IMR-90 (cell line): ENCODE results near the gene SLC15A3. TPM values are rescaled to one million over a fixed set of nuclear protein-coding genes. Genes with fewer than 3 reads are reported as not detected.

Experiments
- ATAC-seq: fragments of 200-7000 bp; cut with Tn5 transposase; 2 replicates; pipeline ENCODE4 v1.9.1; 2020; ENCODE audit warnings: low read depth, mild to moderate bottlenecking, moderate library complexity
- BruUV-seq: library from RNA; stranded (reverse); fragments of 400-500 nt; replicated peaks from 2 replicates; lab custom pipeline; 2021; lab: Mats Ljungman, UMichigan
- CTCF ChIA-PET: fragments of 300-600 bp; formaldehyde crosslinking; extraction: SDS; loops from one replicate; lab custom pipeline; 2021; ENCODE audit warnings: antibody characterized with exemption; lab: Yijun Ruan, JAX
- POLR2A ChIA-PET: fragments of 300-600 bp; sonication (Branson Sonifier 250); formaldehyde crosslinking; loops from one replicate; lab custom pipeline; 2022; ENCODE audit warnings: antibody characterized with exemption; ENCODE audit not compliant: unreplicated experiment; lab: Charles Lee
- DNase-seq: peaks from one replicate; pipeline ENCODE4 v3.0.0; 2013
- H2AFZ ChIP-seq: replicated peaks from 2 replicates; pipeline ENCODE3; 2013; ENCODE audit warnings: low read length, mild to moderate bottlenecking; ENCODE audit not compliant: poor library complexity
- H2AK5ac ChIP-seq: 2 replicates; pipeline ENCODE4 v1.6.1; 2013; ENCODE audit warnings: low read depth, low read length, inconsistent platforms
- H2AK9ac ChIP-seq: replicated peaks from 2 replicates; pipeline ENCODE3; 2013; ENCODE audit warnings: mild to moderate bottlenecking, low read depth, low read length, moderate library complexity; ENCODE audit not compliant: poor library complexity
- H2BK120ac ChIP-seq: 2 replicates; pipeline ENCODE4 v1.6.1; 2013; ENCODE audit warnings: low read depth, low read length, inconsistent platforms
- H2BK15ac ChIP-seq: 3 replicates; pipeline ENCODE4 v1.6.1; 2013; ENCODE audit warnings: low read depth, low read length, inconsistent platforms
- H2BK20ac ChIP-seq: 2 replicates; pipeline ENCODE4 v1.6.1; 2013; ENCODE audit warnings: low read depth, mild to moderate bottlenecking, inconsistent platforms, low read length, moderate library complexity
- H2BK5ac ChIP-seq: 2 replicates; pipeline ENCODE4 v1.6.1; 2013; ENCODE audit warnings: mild to moderate bottlenecking, low read depth, low read length, inconsistent platforms; ENCODE audit not compliant: poor library complexity, severe bottlenecking
- H3K14ac ChIP-seq: replicated peaks from 2 replicates; pipeline ENCODE4 v1.6.1; 2013; ENCODE audit warnings: low read depth, low read length, inconsistent platforms
- H3K18ac ChIP-seq: 2 replicates; pipeline ENCODE4 v1.6.1; 2013; ENCODE audit warnings: low read depth, low read length, control low read depth
- H3K23ac ChIP-seq: 2 replicates; pipeline ENCODE4 v1.6.1; 2013; ENCODE audit warnings: low read depth, low read length, inconsistent platforms
- H3K27ac ChIP-seq: 2 replicates; pipeline ENCODE4 v1.5.1; 2013; ENCODE audit warnings: mild to moderate bottlenecking, control low read depth, low read length; ENCODE audit not compliant: insufficient read depth
- H3K27me3 ChIP-seq: 2 replicates; pipeline ENCODE4 v1.6.1; 2013; ENCODE audit warnings: low read length; ENCODE audit not compliant: control insufficient read depth, insufficient read depth
- H3K36me3 ChIP-seq: 2 replicates; pipeline ENCODE4 v1.6.1; 2013; ENCODE audit warnings: low read length, mixed read lengths; ENCODE audit not compliant: control insufficient read depth, insufficient read depth
- H3K4ac ChIP-seq: 2 replicates; pipeline ENCODE4 v1.6.1; 2013; ENCODE audit warnings: low read depth, low read length, inconsistent platforms
- H3K4me1 ChIP-seq: 2 replicates; pipeline ENCODE4 v1.6.1; 2013; ENCODE audit warnings: low read length, mixed read lengths; ENCODE audit not compliant: control insufficient read depth, insufficient read depth
- H3K4me2 ChIP-seq: 2 replicates; pipeline ENCODE4 v1.6.1; 2013; ENCODE audit warnings: low read depth, mild to moderate bottlenecking, control low read depth, low read length, moderate library complexity
- H3K4me3 ChIP-seq: 2 replicates; pipeline ENCODE4 v1.5.1; 2013; ENCODE audit warnings: low read depth, mild to moderate bottlenecking, control low read depth, low read length, moderate library complexity; ENCODE audit not compliant: insufficient read depth
- H3K56ac ChIP-seq: 2 replicates; pipeline ENCODE4 v1.6.1; 2013; ENCODE audit warnings: low read length, inconsistent platforms; ENCODE audit not compliant: insufficient read depth; ENCODE audit errors: extremely low read depth
- H3K79me1 ChIP-seq, 2 experiments: 2 replicates each; pipeline ENCODE4 v1.6.1; 2013; ENCODE audit warnings: low read length in 2 of 2, inconsistent platforms in 1 of 2, low read depth in 1 of 2
- H3K9ac ChIP-seq: 2 replicates; pipeline ENCODE4 v1.6.1; 2013; ENCODE audit warnings: low read depth, low read length, control low read depth
- H3K9me1 ChIP-seq: 2 replicates; pipeline ENCODE4 v1.6.1; 2013; ENCODE audit warnings: low read length, inconsistent platforms; ENCODE audit not compliant: insufficient read depth
- H3K9me3 ChIP-seq: 2 replicates; pipeline ENCODE4 v1.6.1; 2013; ENCODE audit warnings: low read length; ENCODE audit not compliant: control insufficient read depth, insufficient read depth
- H4K20me1 ChIP-seq: 2 replicates; pipeline ENCODE4 v1.6.1; 2013; ENCODE audit warnings: low read length, inconsistent platforms; ENCODE audit not compliant: insufficient read depth
- H4K5ac ChIP-seq: 2 replicates; pipeline ENCODE4 v1.6.1; 2013; ENCODE audit warnings: mild to moderate bottlenecking, low read depth, low read length, control low read depth
- H4K8ac ChIP-seq, 2 experiments: 2 replicates each; pipeline ENCODE4 v1.6.1; 2013; ENCODE audit warnings: low read depth in 2 of 2, low read length in 2 of 2, control low read depth in 1 of 2, inconsistent platforms in 1 of 2
- H4K91ac ChIP-seq: 2 replicates; pipeline ENCODE4 v1.6.1; 2013; ENCODE audit warnings: low read depth, low read length, inconsistent platforms; ENCODE audit not compliant: insufficient read depth
- BHLHE40 ChIP-seq: fragments of 150-350 bp; IDR thresholded peaks from 2 replicates; pipeline ENCODE4 v1.6.1; 2016; ENCODE audit warnings: mild to moderate bottlenecking, low read depth, low read length
- CEBPB ChIP-seq: IDR thresholded peaks from 2 replicates; pipeline ENCODE4 v1.6.1; 2012; ENCODE audit warnings: low read depth, low read length, improper control_type of control experiment
- CHD1 ChIP-seq: IDR thresholded peaks from 2 replicates; pipeline ENCODE4 v1.6.1; 2012; ENCODE audit warnings: low read depth, low read length, improper control_type of control experiment
- FOS ChIP-seq: fragments of 150-350 bp; IDR thresholded peaks from 2 replicates; pipeline ENCODE4 v1.6.1; 2016; ENCODE audit warnings: low read depth, low read length
- MAFK ChIP-seq: IDR thresholded peaks from 2 replicates; pipeline ENCODE4 v1.6.1; 2012; ENCODE audit warnings: low read depth, low read length, improper control_type of control experiment
- MAZ ChIP-seq: IDR thresholded peaks from 2 replicates; pipeline ENCODE4 v1.6.1; 2012; ENCODE audit warnings: low read depth, mild to moderate bottlenecking, low read length, improper control_type of control experiment, moderate library complexity, borderline replicate concordance
- MXI1 ChIP-seq: IDR thresholded peaks from 2 replicates; pipeline ENCODE4 v1.6.1; 2012; ENCODE audit warnings: low read depth, mild to moderate bottlenecking, low read length, moderate library complexity, borderline replicate concordance
- NFE2L2 ChIP-seq: fragments of 150-350 bp; IDR thresholded peaks from 2 replicates; pipeline ENCODE4 v1.6.1; 2016; ENCODE audit warnings: low read depth, mild to moderate bottlenecking, low read length
- POLR2A ChIP-seq: IDR thresholded peaks from 2 replicates; pipeline ENCODE4 v1.6.1; 2012; ENCODE audit warnings: mild to moderate bottlenecking, low read depth, low read length
- RAD21 ChIP-seq: IDR thresholded peaks from 2 replicates; pipeline ENCODE4 v1.6.1; 2012; ENCODE audit warnings: low read length, improper control_type of control experiment
- RCOR1 ChIP-seq: IDR thresholded peaks from 2 replicates; pipeline ENCODE4 v1.6.1; 2012; ENCODE audit warnings: mild to moderate bottlenecking, low read length, improper control_type of control experiment; ENCODE audit not compliant: insufficient replicate concordance
- RFX5 ChIP-seq: IDR thresholded peaks from 2 replicates; pipeline ENCODE4 v1.8.0; 2012; ENCODE audit warnings: low read depth, mild to moderate bottlenecking, low read length, moderate library complexity
- SMC3 ChIP-seq: fragments of 150-350 bp; IDR thresholded peaks from 2 replicates; pipeline ENCODE4 v1.6.1; 2016; ENCODE audit warnings: low read depth, mild to moderate bottlenecking, antibody characterized with exemption, low read length, moderate library complexity
- USF2 ChIP-seq: fragments of 150-350 bp; IDR thresholded peaks from 2 replicates; pipeline ENCODE4 v1.6.1; 2017; ENCODE audit warnings: mild to moderate bottlenecking, antibody characterized with exemption, low read length, low read depth
- WGBS, 2 experiments: methylation state at CpG; one replicate each; pipeline versions ENCODE4 v1.1.5 to v1.1.7; 2013; ENCODE audit warnings: missing lambda C conversion rate in 2 of 2; ENCODE audit not compliant: insufficient read length in 1 of 2; ENCODE audit errors: extremely low coverage in 2 of 2; 5-methylcytosine and 5-hydroxymethylcytosine counted together
- dilution Hi-C: fragments of 300-500 bp; cut with HindIII; formaldehyde crosslinking; loops from one replicate; pipeline ENCODE4 v1.14.3; 2018; ENCODE audit warnings: low sequenced_read_pairs; ENCODE audit not compliant: unreplicated experiment
- in situ Hi-C: fragments of 300-500 bp; cut with MboI; formaldehyde crosslinking; loops from 3 replicates; pipeline ENCODE4 v1.14.3; 2019; ENCODE audit warnings: low sequenced_read_pairs, inconsistent platforms, mixed read lengths
- intact Hi-C: fragments of 100-400 bp; cut with micrococcal nuclease; formaldehyde crosslinking; loops from 2 replicates; pipeline ENCODE4 v1.10.0; 2022
- polyA plus RNA-seq, 3 experiments: library from polyadenylated mRNA; depleted of rRNA; stranded (reverse); fragments of >200 nt; gene quantifications; 2 replicates each; pipeline ENCODE4 v1.2.3, GENCODE V29; 2012; ENCODE audit warnings: low replicate concordance in 1 of 3
- total RNA-seq: library from RNA; depleted of rRNA; stranded (reverse); fragments of >200 nt; gene quantifications from 2 replicates; pipeline ENCODE4 v1.2.3, GENCODE V29; 2012
- TF ChIP-seq, protein P1 (sequence below): fragments of 150-350 bp; IDR thresholded peaks from 2 replicates; pipeline ENCODE4 v1.6.1; 2016; ENCODE audit warnings: low read depth, mild to moderate bottlenecking, low read length, moderate library complexity, borderline replicate concordance
- TF ChIP-seq, protein P2 (sequence below): conservative IDR thresholded peaks from 2 replicates; pipeline ENCODE4 v1.5.1; 2012; ENCODE audit warnings: mild to moderate bottlenecking, low read depth, low read length, improper control_type of control experiment

The SLC15A3 gene
- total and polyA plus RNA-seq, 2 of the 4 experiments (the other 2 are of a cell fraction) = 3.2 to 4.4 TPM

- no peak overlapping the region for H2BK120ac ChIP-seq
- no peak overlapping the region for H3K18ac ChIP-seq
- no peak overlapping the region for H3K4ac ChIP-seq
- no peak overlapping the region for H2AK5ac ChIP-seq
- no peaks in the 10 kb centered on the region for H3K27me3 ChIP-seq
- CTCF ChIA-PET = no interaction called here
- no peaks in the 10 kb centered on the region for H3K9me1 ChIP-seq
- no peak overlapping the region for H2AK9ac ChIP-seq
- H2AFZ ChIP-seq = no peak overlapping the region
- ATAC-seq (no peak), DNase-seq (no peak)
- in situ Hi-C loops = no loop called here
- no peak overlapping the region for H3K9ac ChIP-seq
- dilution Hi-C loops = no loop called here
- H4K20me1 ChIP-seq = no peaks in the 10 kb centered on the region
- H3K56ac ChIP-seq = no peak overlapping the region
- no peak overlapping the region for H3K23ac ChIP-seq
- POLR2A ChIA-PET = no interaction called here
- no peak overlapping the region for H3K27ac ChIP-seq
- no peaks in the 10 kb centered on the region for H3K79me1 ChIP-seq
- no peak overlapping the region for H2BK15ac ChIP-seq
- peaks cover 34% of the 10 kb centered on the region for H3K36me3 ChIP-seq
- H3K4me2 ChIP-seq = no peak overlapping the region
- BruUV-seq = no TSS peak
- H3K4me1 ChIP-seq = peaks cover 1% of the 10 kb centered on the region; the same call in 1 of the 2 replicates
- TF ChIP-seq MXI1 (no peak), POLR2A (no peak), MAFK (no peak), RFX5 (no peak), CHD1 (no peak), MAZ (no peak), NFE2L2 (no peak), USF2 (no peak), BHLHE40 (no peak), FOS (no peak), SMC3 (no peak), RCOR1 (no peak), CEBPB (no peak), RAD21 (no peak)
- TF ChIP-seq, protein P1, sequence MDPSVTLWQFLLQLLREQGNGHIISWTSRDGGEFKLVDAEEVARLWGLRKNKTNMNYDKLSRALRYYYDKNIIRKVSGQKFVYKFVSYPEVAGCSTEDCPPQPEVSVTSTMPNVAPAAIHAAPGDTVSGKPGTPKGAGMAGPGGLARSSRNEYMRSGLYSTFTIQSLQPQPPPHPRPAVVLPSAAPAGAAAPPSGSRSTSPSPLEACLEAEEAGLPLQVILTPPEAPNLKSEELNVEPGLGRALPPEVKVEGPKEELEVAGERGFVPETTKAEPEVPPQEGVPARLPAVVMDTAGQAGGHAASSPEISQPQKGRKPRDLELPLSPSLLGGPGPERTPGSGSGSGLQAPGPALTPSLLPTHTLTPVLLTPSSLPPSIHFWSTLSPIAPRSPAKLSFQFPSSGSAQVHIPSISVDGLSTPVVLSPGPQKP = no peak
- TF ChIP-seq, protein P2, sequence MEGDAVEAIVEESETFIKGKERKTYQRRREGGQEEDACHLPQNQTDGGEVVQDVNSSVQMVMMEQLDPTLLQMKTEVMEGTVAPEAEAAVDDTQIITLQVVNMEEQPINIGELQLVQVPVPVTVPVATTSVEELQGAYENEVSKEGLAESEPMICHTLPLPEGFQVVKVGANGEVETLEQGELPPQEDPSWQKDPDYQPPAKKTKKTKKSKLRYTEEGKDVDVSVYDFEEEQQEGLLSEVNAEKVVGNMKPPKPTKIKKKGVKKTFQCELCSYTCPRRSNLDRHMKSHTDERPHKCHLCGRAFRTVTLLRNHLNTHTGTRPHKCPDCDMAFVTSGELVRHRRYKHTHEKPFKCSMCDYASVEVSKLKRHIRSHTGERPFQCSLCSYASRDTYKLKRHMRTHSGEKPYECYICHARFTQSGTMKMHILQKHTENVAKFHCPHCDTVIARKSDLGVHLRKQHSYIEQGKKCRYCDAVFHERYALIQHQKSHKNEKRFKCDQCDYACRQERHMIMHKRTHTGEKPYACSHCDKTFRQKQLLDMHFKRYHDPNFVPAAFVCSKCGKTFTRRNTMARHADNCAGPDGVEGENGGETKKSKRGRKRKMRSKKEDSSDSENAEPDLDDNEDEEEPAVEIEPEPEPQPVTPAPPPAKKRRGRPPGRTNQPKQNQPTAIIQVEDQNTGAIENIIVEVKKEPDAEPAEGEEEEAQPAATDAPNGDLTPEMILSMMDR = no peak
- H4K5ac ChIP-seq = no peak overlapping the region
- no CpG with 5 or more reads among the region's 8 CpGs for WGBS, 2 experiments
- H3K9me3 ChIP-seq = no peaks in the 10 kb centered on the region
- no peak overlapping the region for H4K8ac ChIP-seq
- no peak overlapping the region for H4K91ac ChIP-seq
- H2BK20ac ChIP-seq = no peak overlapping the region
- intact Hi-C loops = no loop called here
- no peak overlapping the region for H3K14ac ChIP-seq
- no peak overlapping the region for H3K4me3 ChIP-seq
- no peak overlapping the region for H2BK5ac ChIP-seq
These were observed 14.2 kb downstream of the SLC15A3 start for GRCh38 chr11:60937811-60938210.
